A172 (cell line): ENCODE results near the gene PLXND1. TPM values are rescaled to one million over a fixed set of nuclear protein-coding genes. Genes with fewer than 3 reads are reported as not detected.
A peak's percentile ranks its signal among the peaks of the same experiment; 100 is the strongest.

Experiments used
- DNase-seq: peaks from one replicate; pipeline ENCODE4 v3.0.0-alpha.2; 2015; ENCODE audit warnings: low spot score
- total RNA-seq: library from RNA; depleted of rRNA; stranded (reverse); fragments of >200 nt; shearing (Covaris generic); gene quantifications from 2 replicates; pipeline ENCODE4 v1.2.3, GENCODE V29; 2014

Gene PLXND1
- total RNA-seq, 1 experiment from 2014 or later, result 210 TPM

DNA sequence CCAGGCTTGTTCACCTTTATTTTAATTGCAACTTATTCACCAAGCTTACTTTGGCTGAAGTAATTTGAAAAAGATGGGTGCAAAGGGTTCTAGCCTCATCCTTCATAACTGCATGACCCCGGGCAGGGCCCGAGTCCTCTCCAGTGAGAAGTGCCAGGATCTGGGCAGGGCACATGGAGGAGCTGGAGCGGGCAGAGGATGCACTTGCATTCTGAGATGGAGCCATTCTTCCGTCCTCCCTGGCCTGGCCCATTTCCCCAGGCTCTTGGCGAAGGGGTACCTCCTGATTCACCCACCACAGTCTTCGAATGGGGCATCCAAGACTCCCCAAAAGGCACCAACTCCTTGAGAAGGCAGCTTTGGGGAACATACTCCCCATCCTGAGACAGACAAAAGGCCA lies 22.5 kb upstream of the PLXND1 start:
- DNase-seq, result no peak

GRCh38 chr3:129628169-129628522 lies 21.7 kb upstream of the PLXND1 start:
- no peak for DNase-seq

- DNase-seq, result no peak
Observed at GRCh38 chr3:129627350-129628168, 21.1 kb upstream of the PLXND1 start.

DNA sequence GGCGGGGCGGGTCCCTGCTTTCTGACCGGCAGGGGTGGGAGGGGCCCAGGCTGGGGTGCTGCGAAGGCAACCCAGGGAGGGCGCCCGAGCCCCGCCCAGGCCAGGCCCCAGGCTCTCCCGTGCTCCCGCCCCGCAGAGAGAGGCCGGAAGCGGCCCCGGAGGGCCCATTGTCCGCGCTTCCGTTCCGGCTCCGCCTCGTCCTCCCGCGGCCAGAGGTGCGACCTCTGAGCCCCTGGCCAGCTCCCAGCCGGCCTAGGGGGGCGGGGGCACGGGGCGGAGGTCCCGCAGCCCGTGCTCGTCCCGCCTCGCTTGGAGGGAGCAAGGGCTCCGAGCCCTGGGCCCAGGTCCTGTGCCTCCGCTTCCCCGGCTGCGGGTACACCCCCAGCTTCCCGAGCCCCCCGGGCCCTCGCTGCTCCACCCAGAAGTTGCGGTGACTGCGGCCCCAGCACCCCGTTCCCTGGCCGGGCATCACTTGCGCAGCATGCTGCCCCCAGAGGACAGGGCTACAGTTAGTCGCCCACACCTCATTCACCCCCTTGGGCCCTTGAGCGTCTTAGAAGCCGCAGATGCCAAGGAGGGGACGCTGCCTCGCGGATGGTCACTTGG lies 20.4 kb upstream of the PLXND1 start:
- DNase-seq, result peak; percentile 90

GRCh38 chr3:129625072-129625874 lies 18.8 kb upstream of the PLXND1 start:
- DNase-seq, result no peak

GRCh38 chr3:129624347-129625071 lies 18.0 kb upstream of the PLXND1 start:
- no peak for DNase-seq

DNA sequence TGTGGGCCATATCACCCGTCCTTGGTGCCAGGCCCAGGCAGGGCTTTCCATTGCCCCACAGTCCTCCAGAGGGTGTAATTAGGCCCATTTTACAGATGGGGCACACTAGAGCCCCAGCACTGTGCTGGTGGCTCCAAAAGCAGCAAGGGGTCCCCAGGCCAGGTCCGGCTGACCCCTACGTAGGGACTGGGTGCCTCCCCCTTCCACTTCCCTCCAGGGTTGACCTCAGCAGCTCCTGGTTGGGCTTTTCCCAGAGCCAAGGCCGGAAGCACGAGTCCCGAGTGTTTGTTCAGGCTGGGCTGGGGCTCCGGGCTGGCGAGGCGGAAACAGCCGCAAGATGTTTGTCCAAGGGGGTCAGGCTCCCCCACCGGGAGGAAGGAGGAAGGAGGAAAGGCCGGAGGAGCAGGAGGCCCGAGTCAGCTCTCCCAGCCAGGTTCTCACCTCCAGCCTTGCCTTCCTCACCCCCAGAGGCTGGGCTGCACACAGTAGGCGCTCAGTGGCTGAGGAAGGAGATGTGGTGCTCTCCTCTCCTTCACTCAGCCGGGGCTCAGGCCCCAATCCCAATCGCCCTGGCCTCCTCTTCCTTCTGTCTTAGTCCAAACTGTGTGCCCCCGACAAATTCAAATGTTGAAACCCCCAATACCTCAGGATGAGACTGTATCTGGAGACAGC lies 17.1 kb upstream of the PLXND1 start:
- DNase-seq, result no peak

DNA sequence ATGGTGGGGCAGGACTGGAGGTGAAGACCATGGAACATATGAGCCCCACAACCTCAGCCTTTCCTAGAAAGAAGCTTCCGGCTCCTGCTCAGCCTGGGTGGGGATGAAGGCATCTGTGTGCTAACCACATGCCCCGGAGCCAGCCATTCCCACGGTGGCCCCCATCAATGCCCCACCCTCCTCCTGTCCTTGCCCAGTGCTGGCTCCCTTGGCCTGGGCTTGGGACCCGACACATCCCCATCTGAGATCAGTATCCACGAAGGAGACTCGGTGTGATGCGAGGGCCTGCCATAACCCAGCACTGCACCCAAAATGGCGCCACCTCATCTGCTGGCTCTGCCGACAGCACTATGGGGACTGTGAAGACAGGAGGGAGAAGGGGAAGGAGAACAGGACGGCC lies 16.5 kb upstream of the PLXND1 start:
- no peak for DNase-seq

- no peak for DNase-seq
Observed at GRCh38 chr3:129622226-129622874, 15.9 kb upstream of the PLXND1 start.

DNA sequence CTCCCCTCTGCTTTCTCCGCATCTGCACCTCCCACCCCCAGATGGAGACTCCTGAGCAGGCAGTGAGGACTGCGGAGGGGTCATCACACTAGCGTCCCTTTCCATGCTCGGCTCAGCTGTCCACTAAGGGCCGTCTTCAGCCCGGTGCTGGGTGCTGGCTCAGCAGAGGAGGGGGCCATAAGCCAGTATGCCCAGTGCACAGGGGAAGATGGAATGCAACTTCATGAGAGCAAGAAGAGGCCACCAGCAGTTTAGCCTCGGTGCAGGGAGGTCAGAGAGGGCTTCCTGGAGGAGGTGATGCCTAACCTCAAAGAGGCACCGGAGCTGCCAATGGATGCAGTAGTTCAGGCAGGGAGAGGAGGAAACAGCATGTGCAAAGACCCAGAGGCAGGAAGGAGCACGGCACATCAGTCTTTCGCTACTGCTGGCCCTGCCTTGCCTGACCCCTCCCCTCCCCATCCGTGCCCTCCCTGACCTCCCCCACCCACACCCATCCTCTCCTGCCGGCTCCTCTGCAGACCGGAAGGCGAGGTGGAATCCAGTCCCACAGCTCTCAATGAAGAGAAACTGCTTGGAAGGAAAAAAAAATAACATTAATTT lies 15.2 kb upstream of the PLXND1 start:
- no peak for DNase-seq

- no peak for DNase-seq
Observed at GRCh38 chr3:129620828-129621559, 14.5 kb upstream of the PLXND1 start.

GRCh38 chr3:129619726-129620162 lies 13.3 kb upstream of the PLXND1 start:
- DNase-seq, result no peak

GRCh38 chr3:129618901-129619671 lies 12.6 kb upstream of the PLXND1 start:
- no peak for DNase-seq

DNA sequence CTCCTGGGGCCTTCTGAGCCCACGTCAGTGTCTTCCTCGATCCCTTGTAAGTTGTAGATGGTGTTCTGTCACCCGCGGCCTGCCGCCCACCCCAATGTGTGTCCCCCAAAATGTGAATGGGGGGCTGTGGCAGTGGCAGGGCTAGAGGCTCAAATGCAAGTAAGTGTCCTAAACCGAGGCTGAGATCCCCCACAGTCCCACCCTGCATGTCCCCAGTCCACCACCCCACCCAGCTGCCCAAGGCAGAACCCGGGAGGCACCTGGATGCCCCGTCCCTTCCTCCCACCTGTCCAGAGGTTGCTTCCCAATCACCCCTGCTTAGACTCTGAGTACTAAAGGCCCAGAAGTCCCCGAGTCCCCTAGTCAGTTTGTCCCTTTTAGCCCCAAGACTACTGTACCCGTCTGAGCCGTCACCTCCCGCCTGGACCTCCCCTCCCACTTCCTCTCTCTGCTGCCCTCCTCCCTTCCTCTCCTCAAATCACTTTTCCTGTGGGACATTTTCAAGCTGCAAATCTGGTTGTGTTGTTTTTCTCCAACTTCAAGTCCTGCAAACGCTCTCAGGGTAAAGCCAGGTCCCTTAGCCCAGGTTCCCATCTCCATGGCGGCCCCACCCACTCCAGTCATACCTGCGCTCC lies 11.8 kb upstream of the PLXND1 start:
- no peak for DNase-seq

DNA sequence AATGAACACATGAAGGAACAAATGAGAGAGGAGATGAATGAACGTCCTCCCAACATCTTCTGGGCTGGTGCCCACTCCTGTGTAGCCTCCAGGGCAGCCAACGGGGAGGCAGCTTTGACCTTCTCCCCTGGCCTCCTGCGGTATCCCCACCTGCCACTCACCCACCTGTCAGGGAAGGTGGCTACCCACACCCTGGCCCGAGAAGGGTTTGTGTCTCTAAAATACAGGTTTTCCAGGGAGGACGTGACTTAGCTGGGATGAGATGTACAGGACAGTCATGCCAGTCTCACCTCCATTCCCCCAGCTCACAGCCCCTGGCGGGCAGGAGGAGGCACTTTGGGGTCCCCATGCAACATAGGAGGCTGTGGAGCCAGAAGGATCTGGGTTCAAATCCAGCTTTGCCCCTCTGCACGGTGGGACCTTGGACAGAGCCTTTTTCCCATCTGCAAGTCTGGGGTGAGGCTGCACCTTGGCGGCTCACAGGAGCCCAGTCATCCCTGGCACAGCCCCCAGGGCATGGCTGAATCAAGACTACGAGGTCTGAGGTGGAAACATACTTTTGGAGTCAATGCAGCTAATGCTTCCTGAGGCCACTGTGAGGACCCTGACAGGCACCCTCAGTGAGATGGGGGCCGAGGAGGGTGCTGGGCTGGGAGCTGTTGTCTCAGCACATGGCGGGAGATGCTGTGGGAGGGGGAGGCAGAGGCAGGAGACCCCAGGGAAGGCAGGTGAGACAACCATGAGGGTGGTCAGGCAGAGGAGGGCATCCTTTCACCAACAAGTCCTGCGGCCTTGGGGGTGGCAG lies 11.1 kb upstream of the PLXND1 start:
- DNase-seq, result no peak

- DNase-seq, result peak; percentile 71
Observed at GRCh38 chr3:129616713-129617112, 10.2 kb upstream of the PLXND1 start.

- no peak for DNase-seq
Observed at GRCh38 chr3:129616291-129616690, 9.8 kb upstream of the PLXND1 start.
